ENCODE data around the gene CORO7.

Gene CORO7

DNA sequence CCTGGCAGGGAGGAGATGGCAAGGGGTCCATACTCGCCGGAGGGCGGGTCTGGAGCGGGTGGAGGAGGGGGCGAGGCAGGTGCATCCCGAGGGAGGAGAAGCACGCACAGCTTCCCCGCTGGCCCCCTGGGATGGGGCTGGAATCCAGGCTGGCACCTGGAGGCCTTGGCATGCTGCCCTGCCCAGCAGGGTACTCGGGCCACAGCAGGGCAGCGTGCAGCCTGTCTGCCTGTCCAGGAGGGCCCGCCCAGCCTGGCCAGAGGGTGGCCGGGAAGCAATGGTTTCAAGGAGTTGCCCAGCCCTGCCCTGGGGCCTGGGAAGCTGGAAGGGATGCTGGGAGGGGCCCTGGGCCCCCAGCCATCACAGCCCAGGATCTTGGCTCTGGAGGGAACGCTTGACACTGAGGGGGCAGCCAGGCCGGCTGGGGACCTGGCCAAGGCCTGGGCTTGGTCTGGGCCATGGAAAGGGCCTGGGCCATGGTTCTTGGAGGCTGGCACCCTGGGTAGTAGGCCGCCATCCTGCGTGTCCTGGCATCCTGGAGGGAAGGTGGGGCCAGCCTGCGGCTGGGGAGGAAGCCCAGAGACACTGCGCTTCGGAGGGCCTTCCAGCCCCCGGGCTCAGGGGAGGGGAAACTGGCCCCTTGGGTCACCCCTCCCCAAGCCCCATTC is 99.4 kb downstream of the CORO7 start:
- Mint-ChIP-seq H3K4me3 (no peak overlapping the region), H3K4me1 (peaks cover 36% of the 10 kb centered on the region), H3K36me3 (no peaks in the 10 kb centered on the region), H3K27me3 (peaks cover 43% of the 10 kb centered on the region), H3K9me3 (no peaks in the 10 kb centered on the region), H3K27ac (no peak overlapping the region)
- ATAC-seq, result no peak

- Mint-ChIP-seq H3K4me1 (peaks cover 36% of the 10 kb centered on the region), H3K9me3 (no peaks in the 10 kb centered on the region), H3K27me3 (peaks cover 43% of the 10 kb centered on the region), H3K27ac (no peak overlapping the region), H3K4me3 (peak overlapping the region; percentile 21), H3K36me3 (no peaks in the 10 kb centered on the region)
- ATAC-seq, result no peak
Measured at GRCh38 chr16:4316108-4316863, 100.1 kb downstream of the CORO7 start.

DNA sequence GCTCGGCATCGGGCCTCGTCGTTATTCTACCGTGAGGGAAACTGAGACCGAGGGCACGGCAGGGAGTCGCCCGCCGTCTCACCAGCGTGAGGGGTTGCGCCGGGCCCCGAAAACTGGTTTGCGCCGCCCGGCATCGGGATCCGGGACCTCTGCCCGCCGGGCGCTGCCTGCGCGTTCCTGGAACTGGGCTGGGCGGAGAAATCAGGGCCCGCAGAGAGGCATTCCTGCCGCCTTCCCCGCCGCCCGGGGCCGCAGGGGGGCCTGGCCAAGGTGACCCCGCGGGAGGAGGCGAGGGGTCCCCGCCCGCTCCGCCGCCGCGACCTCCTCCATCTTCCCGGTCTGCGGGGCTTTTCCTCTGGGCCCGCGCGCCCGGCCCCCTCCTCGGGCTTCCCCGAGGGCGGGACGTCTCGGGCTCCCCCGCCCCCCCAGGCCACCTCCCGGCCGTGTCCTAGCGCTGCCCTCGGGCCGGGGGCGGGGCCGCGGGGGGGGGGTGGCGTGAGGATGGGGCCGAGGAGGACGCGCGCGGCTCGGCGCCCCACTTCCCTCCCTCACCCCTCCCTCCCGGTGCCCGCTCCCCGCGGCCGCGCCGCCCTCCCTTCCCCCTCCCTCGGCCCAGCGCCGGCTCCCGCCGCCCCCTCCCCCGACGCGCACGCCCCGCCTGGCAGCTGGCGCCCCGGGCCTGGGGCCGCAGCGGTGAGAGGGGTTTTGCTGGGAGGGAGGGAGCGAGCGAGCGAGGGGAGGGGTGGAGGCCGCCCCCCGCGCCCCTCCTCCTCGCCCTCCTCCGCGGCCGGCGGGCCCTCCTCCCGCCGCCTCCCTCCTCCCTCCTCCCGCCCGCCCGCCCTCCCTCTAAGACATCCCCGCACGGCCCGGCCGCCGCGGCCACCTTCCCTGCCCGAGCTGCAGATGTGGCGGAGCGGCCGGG is 100.9 kb downstream of the CORO7 start, which contains the start of gene GLIS2:
Gene GLIS2, plus strand, starts transcription at position 882 of the 922 bp plus-strand sequence. CDS start 16,214 bp downstream, outside the sequence.
- Mint-ChIP-seq H3K36me3 (no peaks in the 10 kb centered on the region), H3K27ac (peak within 1 kb of the TSS; percentile 11), H3K27me3 (peaks cover 43% of the 10 kb centered on the region), H3K9me3 (no peaks in the 10 kb centered on the region), H3K4me3 (peak within 1 kb of the TSS; percentile 81), H3K4me1 (peaks cover 36% of the 10 kb centered on the region)
- peak; percentile 17 for ATAC-seq

GRCh38 chr16:4314532-4315185 is 101.7 kb downstream of the CORO7 start:
- peak overlapping the region; percentile 11 for H3K27ac Mint-ChIP-seq
- H3K4me3 Mint-ChIP-seq, result peak overlapping the region; percentile 81
- no peak for ATAC-seq

GRCh38 chr16:4313563-4314531 is 102.5 kb downstream of the CORO7 start:
- Mint-ChIP-seq H3K27me3 (peaks cover 33% of the 10 kb centered on the region), H3K9me3 (no peaks in the 10 kb centered on the region), H3K36me3 (no peaks in the 10 kb centered on the region), H3K4me1 (peaks cover 39% of the 10 kb centered on the region), H3K27ac (peak overlapping the region; percentile 11), H3K4me3 (peak overlapping the region; percentile 81)
- ATAC-seq, result no peak

More at GRCh38 chr16:4314532-4315185, 101.7 kb downstream of the CORO7 start:
- Mint-ChIP-seq H3K27me3 (peaks cover 40% of the 10 kb centered on the region), H3K36me3 (no peaks in the 10 kb centered on the region), H3K4me1 (peaks cover 40% of the 10 kb centered on the region), H3K9me3 (no peaks in the 10 kb centered on the region)

GRCh38 chr16:4309833-4310266 is 106.5 kb downstream of the CORO7 start:
- H3K4me1 Mint-ChIP-seq, result peaks cover 46% of the 10 kb centered on the region
- peaks cover 14% of the 10 kb centered on the region for H3K27me3 Mint-ChIP-seq
- H3K36me3 Mint-ChIP-seq, result peaks cover 4% of the 10 kb centered on the region
- peaks cover 3% of the 10 kb centered on the region for H3K9me3 Mint-ChIP-seq
- peak; percentile 51 for ATAC-seq
- peak overlapping the region; percentile 32 for H3K27ac Mint-ChIP-seq
- no peak overlapping the region for H3K4me3 Mint-ChIP-seq

DNA sequence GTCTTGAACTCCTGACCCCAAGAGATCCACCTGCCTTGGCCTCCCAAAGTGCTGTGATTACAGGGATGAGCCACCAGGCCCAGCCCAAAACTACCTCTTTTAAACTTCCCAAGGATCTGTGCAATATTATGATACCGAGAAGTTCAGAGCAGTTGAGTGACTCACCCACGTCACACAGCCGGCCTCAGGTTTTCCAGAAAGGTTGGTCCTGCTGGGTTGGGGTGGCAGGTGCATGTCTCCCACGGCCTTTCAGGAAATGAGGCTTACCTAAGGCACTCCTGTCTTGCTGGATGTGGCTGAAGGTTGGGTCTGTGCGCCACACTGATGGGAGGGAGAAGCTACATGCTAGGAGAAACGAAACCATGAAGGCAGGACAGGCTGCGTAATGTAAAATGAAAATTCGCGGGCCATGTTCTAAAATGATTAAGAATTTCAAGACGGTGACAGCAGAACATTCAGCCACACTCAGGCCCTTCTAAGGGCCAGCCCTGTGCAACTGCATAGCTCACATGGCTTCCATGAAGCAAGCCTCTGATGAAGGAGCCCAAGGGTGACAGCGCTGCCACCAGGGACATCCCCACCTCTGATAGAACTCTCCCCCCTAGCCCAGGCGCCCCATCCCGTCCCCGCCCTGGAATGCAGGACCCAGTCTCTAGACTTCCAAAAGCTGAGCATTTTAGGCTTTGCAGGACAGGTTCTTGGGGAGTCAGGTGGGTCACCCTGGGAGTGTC is 107.1 kb downstream of the CORO7 start:
- Mint-ChIP-seq H3K27ac (no peak overlapping the region), H3K9me3 (peaks cover 3% of the 10 kb centered on the region), H3K4me1 (peaks cover 42% of the 10 kb centered on the region), H3K4me3 (no peak overlapping the region), H3K36me3 (peaks cover 4% of the 10 kb centered on the region), H3K27me3 (peaks cover 8% of the 10 kb centered on the region)
- no peak for ATAC-seq

DNA sequence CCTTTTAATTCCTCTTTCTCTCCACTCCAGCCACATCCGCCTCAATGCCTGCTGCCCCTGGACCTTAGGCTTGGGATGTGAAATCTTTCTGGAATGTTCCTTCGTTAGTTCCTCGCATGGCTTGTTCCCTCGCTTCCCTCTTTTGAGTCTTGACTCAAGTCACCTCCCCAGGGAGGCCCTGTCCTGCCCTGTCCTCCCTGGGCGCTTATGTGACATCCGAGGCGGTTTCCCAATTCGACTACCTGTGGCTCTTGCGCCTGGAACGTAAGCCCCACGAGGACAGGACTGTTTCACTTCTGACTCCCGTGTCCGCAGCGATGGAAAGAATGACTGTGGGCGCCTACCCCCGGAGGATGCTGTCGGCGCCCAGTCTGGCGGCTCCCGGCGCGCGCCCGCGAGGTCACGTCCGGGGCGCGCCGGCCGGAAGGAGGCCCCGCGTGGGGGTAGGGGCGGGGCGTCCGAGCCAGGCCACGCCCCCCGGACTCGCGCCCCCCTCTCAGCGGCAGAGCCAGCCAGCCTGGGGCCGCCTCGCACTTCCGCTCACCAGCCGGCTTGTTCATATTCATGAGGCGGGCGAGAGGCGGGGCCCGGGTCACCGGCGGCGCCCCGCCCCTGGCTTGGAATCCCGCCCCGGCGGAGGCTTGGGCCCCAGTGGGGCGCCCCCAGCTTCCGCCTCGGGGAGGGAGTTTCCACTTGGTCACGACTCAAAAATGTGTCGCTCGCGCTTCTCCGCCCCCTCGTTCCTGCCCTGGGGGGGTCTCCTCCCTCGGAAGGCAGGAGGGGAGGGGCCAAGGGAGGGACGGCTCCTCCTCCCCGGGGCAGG is 109.0 kb downstream of the CORO7 start:
- Mint-ChIP-seq H3K9me3 (peaks cover 3% of the 10 kb centered on the region), H3K4me1 (peaks cover 43% of the 10 kb centered on the region), H3K4me3 (peak overlapping the region; percentile 84), H3K27ac (peak overlapping the region; percentile 92), H3K36me3 (peaks cover 8% of the 10 kb centered on the region), H3K27me3 (no peaks in the 10 kb centered on the region)
- peak; percentile 97 for ATAC-seq

GRCh38 chr16:4306470-4307214 is 109.8 kb downstream of the CORO7 start:
- Mint-ChIP-seq H3K27ac (peak overlapping the region; percentile 92), H3K27me3 (no peaks in the 10 kb centered on the region), H3K4me1 (peaks cover 43% of the 10 kb centered on the region), H3K4me3 (peak overlapping the region; percentile 80), H3K36me3 (peaks cover 13% of the 10 kb centered on the region), H3K9me3 (peaks cover 3% of the 10 kb centered on the region)
- ATAC-seq, result no peak
